Ishikawa (cell line): ENCODE results near the gene ZBTB20.

Source experiments
- FOXM1 ChIP-seq: IDR thresholded peaks from 2 replicates; pipeline ENCODE4 v1.6.1; 2012; ENCODE audit warnings: low read depth, borderline replicate concordance
- NFIC ChIP-seq: IDR thresholded peaks from 2 replicates; pipeline ENCODE4 v1.6.1; 2012
- RAD21 ChIP-seq: IDR thresholded peaks from 2 replicates; pipeline ENCODE4 v1.6.1; 2012; ENCODE audit warnings: low read depth
- REST ChIP-seq: IDR thresholded peaks from 2 replicates; pipeline ENCODE4 v1.6.1; 2012; ENCODE audit warnings: low read depth, mild to moderate bottlenecking
- TAF1 ChIP-seq: IDR thresholded peaks from 2 replicates; pipeline ENCODE4 v1.6.1; 2012; ENCODE audit warnings: low read depth, mild to moderate bottlenecking
- YY1 ChIP-seq: IDR thresholded peaks from 2 replicates; pipeline ENCODE4 v1.6.1; 2012; ENCODE audit warnings: low read depth

GRCh38 chr3:114860531-114860930, 286.6 kb downstream of the ZBTB20 start:
- TF ChIP-seq YY1 (no peak), FOXM1 (no peak), TAF1 (no peak), REST (no peak), RAD21 (no peak), NFIC (no peak)
